A549 (cell line): ENCODE results near the gene ZNHIT2. TPM values are rescaled to one million over a fixed set of nuclear protein-coding genes. Genes with fewer than 3 reads are reported as not detected.

Experiments
- ATAC-seq, 2 experiments: fragments of 200-7000 bp in 1 of 2; fragments of >200 bp in 1 of 2; cut with Nextera tagmentation in 1 of 2; cut with Tn5 transposase in 1 of 2; 3 replicates each; pipeline versions ENCODE4 v1.8.0 to v1.9.1; 2018 to 2020; ENCODE audit warnings: mild to moderate bottlenecking in 1 of 2, moderate library complexity in 1 of 2
- CTCF ChIA-PET: fragments of 300-600 bp; sonication (Branson Sonifier 250); formaldehyde crosslinking; extraction: SDS; loops from one replicate; lab custom pipeline; 2021; ENCODE audit warnings: antibody characterized with exemption, inconsistent platforms; lab: Yijun Ruan, JAX
- POLR2A ChIA-PET: fragments of 350-600 bp; formaldehyde crosslinking; extraction: SDS; loops from one replicate; lab custom pipeline; 2021; ENCODE audit warnings: antibody characterized with exemption, inconsistent platforms; lab: Yijun Ruan, JAX
- DNase-seq, 2 experiments: peaks; one replicate each; pipeline versions ENCODE4 v3.0.0 to v3.0.0-alpha.2; 2011 to 2016; ENCODE audit warnings: low read depth in 1 of 2, low spot score in 1 of 2
- FAIRE-seq: peaks from 2 replicates; lab custom pipeline; 2011; peaks lifted over from hg19 to GRCh38; lab: Jason Lieb, UNC
- H3K27ac ChIP-seq, 2 experiments: fragments of >200 bp; sonication (Bioruptor Twin); formaldehyde crosslinking; 3 replicates each; pipeline ENCODE4 v1.5.1; 2016 to 2017
- H3K4me1 ChIP-seq: fragments of >200 bp; sonication (Bioruptor Twin); formaldehyde crosslinking; 3 replicates; pipeline ENCODE4 v1.6.1; 2016
- H3K4me2 ChIP-seq: fragments of >200 bp; sonication (Bioruptor Twin); formaldehyde crosslinking; 3 replicates; pipeline ENCODE4 v1.6.1; 2016
- H3K4me3 ChIP-seq: fragments of >200 bp; sonication (Bioruptor Twin); formaldehyde crosslinking; 3 replicates; pipeline ENCODE4 v1.5.1; 2016
- H3K9me3 ChIP-seq: fragments of >200 bp; sonication (Bioruptor Twin); formaldehyde crosslinking; 3 replicates; pipeline ENCODE4 v1.6.1; 2016
- BCL3 ChIP-seq: fragments of >200 bp; sonication (Bioruptor Twin); formaldehyde crosslinking; IDR thresholded peaks from 3 replicates; pipeline ENCODE4 v1.6.1; 2016
- CBX2 ChIP-seq: fragments of 200-600 bp; sonication (generic); IDR thresholded peaks from 2 replicates; pipeline ENCODE4 v1.6.1; 2016; ENCODE audit warnings: low read depth, mild to moderate bottlenecking, borderline replicate concordance
- CBX8 ChIP-seq: fragments of 200-600 bp; sonication (generic); IDR thresholded peaks from 2 replicates; pipeline ENCODE4 v1.6.1; 2016
- CHD2 ChIP-seq: fragments of 150-350 bp; IDR thresholded peaks from 2 replicates; pipeline ENCODE4 v1.6.1; 2014; ENCODE audit warnings: low read length; ENCODE audit not compliant: partially characterized antibody
- ELK1 ChIP-seq: fragments of 150-350 bp; IDR thresholded peaks from 2 replicates; pipeline ENCODE4 v1.6.1; 2014; ENCODE audit warnings: low read depth, mild to moderate bottlenecking, low read length
- FOSL2 ChIP-seq, 2 experiments: fragments of 450-650 bp in 1 of 2; fragments of >200 bp in 1 of 2; sonication (Bioruptor Twin) in 1 of 2; formaldehyde crosslinking; IDR thresholded peaks; 2 replicates each; pipeline versions ENCODE4 v1.5.0 to v1.6.1; 2016 to 2020; ENCODE audit warnings: mild to moderate bottlenecking in 1 of 2, moderate library complexity in 1 of 2
- FOXS1 ChIP-seq: fragments of 250-450 bp; sonication (Bioruptor Pico); IDR thresholded peaks from 2 replicates; pipeline ENCODE4 v1.5.0; 2020; ENCODE audit warnings: mild to moderate bottlenecking, moderate library complexity
- HDAC2 ChIP-seq: fragments of 200-600 bp; sonication (generic); IDR thresholded peaks from 2 replicates; pipeline ENCODE4 v1.6.1; 2016
- HEYL ChIP-seq: fragments of 250-450 bp; sonication (Bioruptor Pico); IDR thresholded peaks from 2 replicates; pipeline ENCODE4 v1.8.0; 2021; ENCODE audit warnings: mild to moderate bottlenecking, moderate library complexity
- HOXA7 ChIP-seq: fragments of 250-450 bp; sonication (Bioruptor Pico); IDR thresholded peaks from 2 replicates; pipeline ENCODE4 v1.5.0; 2020; ENCODE audit warnings: mild to moderate bottlenecking, moderate library complexity
- JUNB ChIP-seq: fragments of >200 bp; sonication (Bioruptor Twin); formaldehyde crosslinking; IDR thresholded peaks from 2 replicates; pipeline ENCODE4 v1.6.1; 2016
- KDM1A ChIP-seq: fragments of 200-600 bp; sonication (generic); IDR thresholded peaks from 2 replicates; pipeline ENCODE4 v1.6.1; 2016; ENCODE audit warnings: low read depth, mild to moderate bottlenecking
- KDM5A ChIP-seq: fragments of 200-600 bp; sonication (generic); IDR thresholded peaks from 2 replicates; pipeline ENCODE4 v1.6.1; 2016; ENCODE audit warnings: antibody characterized with exemption, mild to moderate bottlenecking
- MAX ChIP-seq: IDR thresholded peaks from 2 replicates; pipeline ENCODE4 v1.6.1; 2012
- MAZ ChIP-seq: fragments of 150-350 bp; IDR thresholded peaks from 2 replicates; pipeline ENCODE4 v1.6.1; 2014; ENCODE audit warnings: antibody characterized with exemption, low read depth, low read length, borderline replicate concordance
- MYC ChIP-seq: IDR thresholded peaks from 2 replicates; pipeline ENCODE4 v1.6.1; 2012; ENCODE audit warnings: mild to moderate bottlenecking, inconsistent platforms, low read length, improper control_type of control experiment, borderline replicate concordance
- NPAS2 ChIP-seq: fragments of 250-450 bp; sonication (Bioruptor Pico); IDR thresholded peaks from 2 replicates; pipeline ENCODE4 v1.8.0; 2022; ENCODE audit warnings: mild to moderate bottlenecking, moderate library complexity, borderline replicate concordance
- NR3C1 ChIP-seq: fragments of >200 bp; sonication (Bioruptor Twin); formaldehyde crosslinking; IDR thresholded peaks from 3 replicates; pipeline ENCODE4 v1.6.1; 2017
- PHF8 ChIP-seq: fragments of 200-600 bp; sonication (generic); IDR thresholded peaks from 2 replicates; pipeline ENCODE4 v1.6.1; 2016; ENCODE audit warnings: low read depth, mild to moderate bottlenecking, antibody characterized with exemption, moderate library complexity, borderline replicate concordance
- POLR2A ChIP-seq: IDR thresholded peaks from 2 replicates; pipeline ENCODE4 v1.6.1; 2012; ENCODE audit warnings: mild to moderate bottlenecking, low read length
- POLR2AphosphoS2 ChIP-seq: conservative IDR thresholded peaks from 2 replicates; pipeline ENCODE4 v1.6.1; 2012; ENCODE audit warnings: low read length, improper control_type of control experiment, inconsistent platforms
- RAD21 ChIP-seq, 2 experiments: fragments of >200 bp in 1 of 2; sonication (Bioruptor Twin) in 1 of 2; formaldehyde crosslinking in 1 of 2; IDR thresholded peaks in 1 of 2; conservative IDR thresholded peaks in 1 of 2; 2 replicates in 1 of 2; 3 replicates in 1 of 2; pipeline ENCODE4 v1.6.1; 2012 to 2018; ENCODE audit warnings: inconsistent platforms in 1 of 2
- RCOR1 ChIP-seq: fragments of 150-350 bp; IDR thresholded peaks from 2 replicates; pipeline ENCODE4 v1.6.1; 2014; ENCODE audit warnings: antibody characterized with exemption, low read length, low read depth
- TFCP2L1 ChIP-seq: fragments of 250-450 bp; sonication (Bioruptor Pico); IDR thresholded peaks from 2 replicates; pipeline ENCODE4 v1.5.0; 2021; ENCODE audit warnings: mild to moderate bottlenecking
- ZSCAN20 ChIP-seq: fragments of 250-450 bp; sonication (Bioruptor Pico); IDR thresholded peaks from 2 replicates; pipeline ENCODE4 v1.8.0; 2022; ENCODE audit warnings: mild to moderate bottlenecking, moderate library complexity
- WGBS: methylation state at CpG from one replicate; pipeline ENCODE4 v1.1.6; 2017; ENCODE audit errors: missing lambda C conversion rate; 5-methylcytosine and 5-hydroxymethylcytosine counted together
- polyA plus RNA-seq, 4 experiments: library from polyadenylated mRNA; depleted of rRNA in 3 of 4; stranded (reverse); fragments of >200 nt; fragmentation: RNase III in 1 of 4; extraction: RNeasy Plus Mini Kit Qiagen cat#74134 plus additional on column Dnase treatment in 1 of 4; gene quantifications; 2 replicates in 3 of 4; 3 replicates in 1 of 4; pipeline ENCODE4 v1.2.3, GENCODE V29; 2011 to 2017
- TF ChIP-seq, protein P1 (sequence below): fragments of 450-650 bp; IDR thresholded peaks from 2 replicates; pipeline ENCODE4 v1.6.1; 2014; ENCODE audit warnings: antibody characterized with exemption
- TF ChIP-seq, protein P2 (sequence below): fragments of 250-450 bp; sonication (Bioruptor Pico); IDR thresholded peaks from 2 replicates; pipeline ENCODE4 v1.5.0; 2021; ENCODE audit warnings: mild to moderate bottlenecking, moderate library complexity, borderline replicate concordance

ZNHIT2 gene
- polyA plus RNA-seq, 2 of the 4 experiments (the other 2 are of a cell fraction): 5.5 to 13.5 TPM

DNA sequence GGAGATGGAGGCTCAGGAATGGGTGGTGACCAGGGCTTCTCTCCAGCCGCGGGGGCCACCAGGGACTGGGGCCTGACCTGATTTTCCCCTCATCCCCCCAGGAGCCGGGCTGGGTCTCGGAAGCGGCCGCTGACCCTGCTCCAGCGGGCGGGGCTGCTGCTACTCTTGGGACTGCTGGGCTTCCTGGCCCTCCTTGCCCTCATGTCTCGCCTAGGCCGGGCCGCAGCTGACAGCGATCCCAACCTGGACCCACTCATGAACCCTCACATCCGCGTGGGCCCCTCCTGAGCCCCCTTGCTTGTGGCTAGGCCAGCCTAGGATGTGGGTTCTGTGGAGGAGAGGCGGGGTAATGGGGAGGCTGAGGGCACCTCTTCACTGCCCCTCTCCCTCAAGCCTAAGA lies 29.7 kb downstream of the ZNHIT2 start:
- Histone ChIP-seq H3K4me1 (peaks cover 13% of the 10 kb centered on the region), H3K4me3 (no peak overlapping the region), H3K4me2 (no peak overlapping the region), H3K27ac (no peak overlapping the region), H3K9me3 (no peaks in the 10 kb centered on the region)
- ChIA-PET POLR2A (no interaction called here), CTCF (interaction anchor here (1.0 to 4.7 kb wide), 3 partner anchors 15 to 74 kb away, joined by 3 to 30 read pairs (median 4); partner anchors contain the start of genes ARL2 and TM7SF2)
- DNase-seq (no peak), ATAC-seq (no peak)
- WGBS: 96% methylated on average over 15 of the region's 15 CpGs
- TF ChIP-seq RAD21 (conservative IDR thresholded peaks at IDR 0.05 in 1 of 2, IDR thresholded peaks at IDR 0.05 in 1 of 2) (no peak), POLR2A (no peak), RCOR1 (no peak), BCL3 (no peak), HEYL (no peak), FOXS1 (CRISPR knock-in tag) (no peak), KDM1A (no peak), FOSL2 (IDR thresholded peaks at IDR 0.05) (no peak), FOSL2 (CRISPR knock-in tag; IDR thresholded peaks at IDR 0.05) (no peak), TFCP2L1 (CRISPR knock-in tag) (no peak), CBX2 (no peak), CHD2 (no peak), MAX (no peak), PHF8 (no peak), MYC (no peak), ZSCAN20 (CRISPR knock-in tag) (no peak)
- TF ChIP-seq, protein P1, sequence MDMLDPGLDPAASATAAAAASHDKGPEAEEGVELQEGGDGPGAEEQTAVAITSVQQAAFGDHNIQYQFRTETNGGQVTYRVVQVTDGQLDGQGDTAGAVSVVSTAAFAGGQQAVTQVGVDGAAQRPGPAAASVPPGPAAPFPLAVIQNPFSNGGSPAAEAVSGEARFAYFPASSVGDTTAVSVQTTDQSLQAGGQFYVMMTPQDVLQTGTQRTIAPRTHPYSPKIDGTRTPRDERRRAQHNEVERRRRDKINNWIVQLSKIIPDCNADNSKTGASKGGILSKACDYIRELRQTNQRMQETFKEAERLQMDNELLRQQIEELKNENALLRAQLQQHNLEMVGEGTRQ: no peak
- TF ChIP-seq, all 56 proteins: peak for 0
- no peak for FAIRE-seq

GRCh38 chr11:65087216-65087615 lies 30.3 kb downstream of the ZNHIT2 start:
- FAIRE-seq (no peak), DNase-seq (no peak), ATAC-seq (no peak)
- TF ChIP-seq POLR2AphosphoS2: no peak
- TF ChIP-seq KDM1A: no peak
- TF ChIP-seq, protein P2, sequence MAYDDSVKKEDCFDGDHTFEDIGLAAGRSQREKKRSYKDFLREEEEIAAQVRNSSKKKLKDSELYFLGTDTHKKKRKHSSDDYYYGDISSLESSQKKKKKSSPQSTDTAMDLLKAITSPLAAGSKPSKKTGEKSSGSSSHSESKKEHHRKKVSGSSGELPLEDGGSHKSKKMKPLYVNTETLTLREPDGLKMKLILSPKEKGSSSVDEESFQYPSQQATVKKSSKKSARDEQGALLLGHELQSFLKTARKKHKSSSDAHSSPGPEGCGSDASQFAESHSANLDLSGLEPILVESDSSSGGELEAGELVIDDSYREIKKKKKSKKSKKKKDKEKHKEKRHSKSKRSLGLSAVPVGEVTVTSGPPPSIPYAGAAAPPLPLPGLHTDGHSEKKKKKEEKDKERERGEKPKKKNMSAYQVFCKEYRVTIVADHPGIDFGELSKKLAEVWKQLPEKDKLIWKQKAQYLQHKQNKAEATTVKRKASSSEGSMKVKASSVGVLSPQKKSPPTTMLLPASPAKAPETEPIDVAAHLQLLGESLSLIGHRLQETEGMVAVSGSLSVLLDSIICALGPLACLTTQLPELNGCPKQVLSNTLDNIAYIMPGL: no peak
- TF ChIP-seq HOXA7 (CRISPR knock-in tag): no peak
- no peak for TF ChIP-seq KDM5A
- no peak for TF ChIP-seq MAZ
- TF ChIP-seq ELK1: no peak
- no peak for TF ChIP-seq FOXS1 (CRISPR knock-in tag)
- TF ChIP-seq CBX8: no peak
- TF ChIP-seq HDAC2: no peak
- TF ChIP-seq ZSCAN20 (CRISPR knock-in tag): no peak
- no peak for TF ChIP-seq NR3C1
- no peak for TF ChIP-seq JUNB
- no peak for TF ChIP-seq NPAS2
- H3K4me2 ChIP-seq: no peak overlapping the region
- CTCF ChIA-PET: interaction anchor here (1.0 to 4.7 kb wide), 3 partner anchors 16 to 30 kb away, joined by 3 to 30 read pairs (median 7); partner anchors contain the start of genes TM7SF2 and ZNHIT2
- no peak overlapping the region for H3K27ac ChIP-seq
- POLR2A ChIA-PET: no interaction called here
- H3K4me3 ChIP-seq: no peak overlapping the region
- WGBS: 95% methylated on average over 11 of the region's 11 CpGs
- no peaks in the 10 kb centered on the region for H3K9me3 ChIP-seq
- H3K4me1 ChIP-seq: peaks cover 19% of the 10 kb centered on the region
